Measurements from ENCODE around the gene NOM1. TPM values are rescaled to one million over a fixed set of nuclear protein-coding genes. Genes with fewer than 3 reads are reported as not detected.
A peak's percentile ranks its signal among the peaks of the same experiment; 100 is the strongest.

Gene NOM1
- total RNA-seq, 2 experiments from 2014 or later, result 25.5 to 27.6 TPM

DNA sequence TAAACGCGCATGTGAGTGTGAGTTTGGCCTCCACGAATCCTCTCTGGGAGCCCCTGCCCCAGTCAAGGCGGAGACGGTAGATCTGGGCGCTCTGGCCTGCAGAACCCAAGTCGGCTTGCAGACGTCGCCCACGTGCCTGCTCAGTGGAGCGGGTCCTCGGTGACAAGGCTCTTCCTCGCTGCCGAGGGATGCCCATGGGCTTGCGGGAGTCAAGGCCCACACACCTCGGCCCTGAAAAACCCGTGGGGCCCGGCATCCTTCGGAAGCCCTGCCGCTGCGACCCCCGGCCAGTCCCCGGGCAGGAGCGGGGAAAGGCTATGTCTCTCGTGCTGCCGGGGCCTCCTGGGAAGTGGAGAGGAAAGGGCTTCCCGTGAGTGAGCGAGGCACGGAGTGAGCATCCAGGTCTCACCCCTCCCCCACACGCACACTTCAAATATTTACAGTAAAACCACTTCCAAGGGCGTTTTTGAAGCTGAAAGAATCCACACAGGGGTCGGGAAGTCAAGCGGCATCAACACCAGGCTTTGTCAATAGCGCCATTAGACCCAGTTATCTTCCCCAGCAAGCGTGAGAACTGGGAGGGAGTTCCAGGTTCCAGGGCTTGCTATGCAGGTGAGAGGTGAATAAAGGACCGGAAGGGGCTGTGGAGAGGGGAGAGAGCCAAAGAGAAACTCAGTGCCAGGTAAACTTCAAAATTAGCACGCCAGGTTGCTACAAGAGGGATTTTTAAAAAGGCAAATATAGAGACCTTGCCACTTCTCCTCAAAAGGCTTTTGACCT is 62.0 kb downstream of the NOM1 start:
- Histone ChIP-seq H3K4me1 (ENCODE audit: insufficient read depth, low read length) (peaks cover 19% of the 10 kb centered on the region), H3K4me3 (ENCODE audit: low read length) (peak overlapping the region; percentile 28), H3K27me3 (ENCODE audit: control insufficient read depth in 1 of 2, insufficient read depth in 2 of 2, low read length in 2 of 2) (peaks cover 78 to 85% of the 10 kb centered on the region in 2 experiments), H3K9me3 (ENCODE audit: control insufficient read depth in 1 of 2, insufficient read depth in 1 of 2, low read length in 2 of 2) (peaks cover 0 to 23% of the 10 kb centered on the region in 2 experiments), H3K27ac (ENCODE audit: low read depth in 1 of 2, low read length in 2 of 2) (no peak overlapping the region), H3K36me3 (ENCODE audit: insufficient read depth, low read length) (no peaks in the 10 kb centered on the region)
- H3K36me3 Mint-ChIP-seq (ENCODE audit: low read depth), result no peaks in the 10 kb centered on the region
- intact Hi-C loops (cut with DNase I, micrococcal nuclease), result no loop called here
- peak overlapping the region; percentile 77 for H3K4me3 Mint-ChIP-seq
- DNase-seq, result no peak
- TF ChIP-seq, protein P1, sequence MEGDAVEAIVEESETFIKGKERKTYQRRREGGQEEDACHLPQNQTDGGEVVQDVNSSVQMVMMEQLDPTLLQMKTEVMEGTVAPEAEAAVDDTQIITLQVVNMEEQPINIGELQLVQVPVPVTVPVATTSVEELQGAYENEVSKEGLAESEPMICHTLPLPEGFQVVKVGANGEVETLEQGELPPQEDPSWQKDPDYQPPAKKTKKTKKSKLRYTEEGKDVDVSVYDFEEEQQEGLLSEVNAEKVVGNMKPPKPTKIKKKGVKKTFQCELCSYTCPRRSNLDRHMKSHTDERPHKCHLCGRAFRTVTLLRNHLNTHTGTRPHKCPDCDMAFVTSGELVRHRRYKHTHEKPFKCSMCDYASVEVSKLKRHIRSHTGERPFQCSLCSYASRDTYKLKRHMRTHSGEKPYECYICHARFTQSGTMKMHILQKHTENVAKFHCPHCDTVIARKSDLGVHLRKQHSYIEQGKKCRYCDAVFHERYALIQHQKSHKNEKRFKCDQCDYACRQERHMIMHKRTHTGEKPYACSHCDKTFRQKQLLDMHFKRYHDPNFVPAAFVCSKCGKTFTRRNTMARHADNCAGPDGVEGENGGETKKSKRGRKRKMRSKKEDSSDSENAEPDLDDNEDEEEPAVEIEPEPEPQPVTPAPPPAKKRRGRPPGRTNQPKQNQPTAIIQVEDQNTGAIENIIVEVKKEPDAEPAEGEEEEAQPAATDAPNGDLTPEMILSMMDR (IDR thresholded peaks at IDR 0.05), result no peak
- H3K27ac Mint-ChIP-seq, result no peak overlapping the region
- H3K27me3 Mint-ChIP-seq, result peaks cover 81% of the 10 kb centered on the region
- ATAC-seq (ENCODE audit: poor library complexity), result no peak
- peaks cover 15% of the 10 kb centered on the region for H3K4me1 Mint-ChIP-seq (ENCODE audit: low read depth)
- CTCF ChIA-PET, result no interaction called here
- H3K9me3 Mint-ChIP-seq, result no peaks in the 10 kb centered on the region
- POLR2A ChIA-PET, result no interaction called here

- no peaks in the 10 kb centered on the region for H3K36me3 Mint-ChIP-seq (ENCODE audit: low read depth)
- H3K4me3 Mint-ChIP-seq, result no peak overlapping the region
- no peaks in the 10 kb centered on the region for H3K9me3 Mint-ChIP-seq
- no peak overlapping the region for H3K27ac Mint-ChIP-seq
- ChIA-PET POLR2A (no interaction called here), CTCF (no interaction called here)
- no peak overlapping the region for H3K4me3 ChIP-seq (ENCODE audit: low read length)
- ATAC-seq (ENCODE audit: poor library complexity) (no peak), DNase-seq (no peak)
- peaks cover 0 to 23% of the 10 kb centered on the region in 2 experiments for H3K9me3 ChIP-seq (ENCODE audit: control insufficient read depth in 1 of 2, insufficient read depth in 1 of 2, low read length in 2 of 2)
- H3K27me3 Mint-ChIP-seq, result peaks cover 84% of the 10 kb centered on the region
- H3K4me1 Mint-ChIP-seq (ENCODE audit: low read depth), result peaks cover 15% of the 10 kb centered on the region
- H3K27ac ChIP-seq (ENCODE audit: low read depth in 1 of 2, low read length in 2 of 2), result no peak overlapping the region
- TF ChIP-seq, protein P1 (IDR thresholded peaks at IDR 0.05), result no peak
- H3K4me1 ChIP-seq (ENCODE audit: insufficient read depth, low read length), result peaks cover 20% of the 10 kb centered on the region
- H3K27me3 ChIP-seq (ENCODE audit: control insufficient read depth in 1 of 2, insufficient read depth in 2 of 2, low read length in 2 of 2), result peaks cover 81 to 85% of the 10 kb centered on the region in 2 experiments
- no peaks in the 10 kb centered on the region for H3K36me3 ChIP-seq (ENCODE audit: insufficient read depth, low read length)
- intact Hi-C loops (cut with DNase I, micrococcal nuclease), result no loop called here
Observed at GRCh38 chr7:157012113-157012547, 62.6 kb downstream of the NOM1 start.

- H3K27me3 ChIP-seq (ENCODE audit: control insufficient read depth in 1 of 2, insufficient read depth in 2 of 2, low read length in 2 of 2), result peaks cover 80 to 85% of the 10 kb centered on the region in 2 experiments
- TF ChIP-seq, protein P1 (IDR thresholded peaks at IDR 0.05), result no peak
- Mint-ChIP-seq H3K36me3 (ENCODE audit: low read depth) (no peaks in the 10 kb centered on the region), H3K4me3 (no peak overlapping the region), H3K27ac (no peak overlapping the region), H3K9me3 (no peaks in the 10 kb centered on the region), H3K27me3 (peaks cover 81% of the 10 kb centered on the region), H3K4me1 (ENCODE audit: low read depth) (peaks cover 15% of the 10 kb centered on the region)
- peaks cover 20% of the 10 kb centered on the region for H3K4me1 ChIP-seq (ENCODE audit: insufficient read depth, low read length)
- intact Hi-C loops (cut with DNase I, micrococcal nuclease), result no loop called here
- no peak for DNase-seq
- no peak for ATAC-seq (ENCODE audit: poor library complexity)
- CTCF ChIA-PET, result no interaction called here
- no peak overlapping the region for H3K4me3 ChIP-seq (ENCODE audit: low read length)
- POLR2A ChIA-PET, result no interaction called here
- no peaks in the 10 kb centered on the region for H3K36me3 ChIP-seq (ENCODE audit: insufficient read depth, low read length)
- H3K27ac ChIP-seq (ENCODE audit: low read depth in 1 of 2, low read length in 2 of 2), result no peak overlapping the region
- H3K9me3 ChIP-seq (ENCODE audit: control insufficient read depth in 1 of 2, insufficient read depth in 1 of 2, low read length in 2 of 2), result peaks cover 0 to 26% of the 10 kb centered on the region in 2 experiments
Observed at GRCh38 chr7:157013101-157013500, 63.6 kb downstream of the NOM1 start.
